Hair follicular keratinocyte (primary cell): ENCODE data around the gene TPSB2. TPM values are rescaled to one million over a fixed set of nuclear protein-coding genes. Genes with fewer than 3 reads are reported as not detected.

Source experiments
- total RNA-seq: library from RNA; depleted of rRNA; stranded (reverse); fragments of >200 nt; gene quantifications from 2 replicates; pipeline ENCODE4 v1.2.3, GENCODE V29; 2015

Gene TPSB2
- total RNA-seq, result not detected in 2 replicates

GRCh38 chr16:1230084-1230470 is at the start of gene TPSB2:
Gene TPSB2 (minus strand): TSS chr16:1230184. CDS start chr16:1229951, 233 bp downstream.

GRCh38 chr16:1255276-1256122 is 25.5 kb upstream of the TPSB2 start, which contains the start of gene TPSD1:
Gene TPSD1 (plus strand): TSS chr16:1256069. CDS start chr16:1256281, 212 bp downstream.

GRCh38 chr16:1240436-1240835 is 10.5 kb upstream of the TPSB2 start, which contains the start of gene TPSAB1:
Gene TPSAB1 (plus strand): TSS chr16:1240705. CDS start chr16:1240939, 234 bp downstream.

GRCh38 chr16:1225051-1225451 is 4.9 kb downstream of the TPSB2 start, which contains the start of gene TPSG1:
Gene TPSG1 (minus strand): TSS chr16:1225268. CDS start chr16:1225252, 16 bp downstream.

Other genes starting within 250 kb of the TPSB2 start
- not detected in 2 replicates for gene SOX8, start 248.4 kb downstream of the TPSB2 start, total RNA-seq
- not detected in 2 replicates for gene SSTR5, start 157.4 kb downstream of the TPSB2 start, total RNA-seq
- gene C1QTNF8, start 133.9 kb downstream of the TPSB2 start, total RNA-seq, result not detected in 2 replicates
- under 0.01 TPM in 1 of 2 replicates, not detected in the other for gene CACNA1H, start 77.1 kb downstream of the TPSB2 start, total RNA-seq
- not detected in 2 replicates for gene TPSG1, start 4.9 kb downstream of the TPSB2 start, total RNA-seq
- not detected in 2 replicates for gene TPSAB1, start 10.5 kb upstream of the TPSB2 start, total RNA-seq
- gene TPSD1, start 25.9 kb upstream of the TPSB2 start, total RNA-seq, result not detected in 2 replicates
- 46.2 and 58.3 TPM in 2 replicates for gene UBE2I, start 79.5 kb upstream of the TPSB2 start, total RNA-seq
- under 0.01 and 0.08 TPM in 2 replicates for gene BAIAP3, start 103.5 kb upstream of the TPSB2 start, total RNA-seq
- gene TSR3, start 121.7 kb upstream of the TPSB2 start, total RNA-seq, result 116 and 179 TPM in 2 replicates
- 24.6 and 33.1 TPM in 2 replicates for gene GNPTG, start 121.7 kb upstream of the TPSB2 start, total RNA-seq
- 2.3 and 3.2 TPM in 2 replicates for gene UNKL, start 184.5 kb upstream of the TPSB2 start, total RNA-seq
- 19.9 and 33.6 TPM in 2 replicates for gene UQCC4, start 190.6 kb upstream of the TPSB2 start, total RNA-seq
- 0.16 TPM in 1 of 2 replicates, not detected in the other for gene PERCC1, start 200.9 kb upstream of the TPSB2 start, total RNA-seq
- 0.16 TPM in 1 of 2 replicates, not detected in the other for gene CCDC154, start 214.4 kb upstream of the TPSB2 start, total RNA-seq
- 22.5 and 54.0 TPM in 2 replicates for gene CLCN7, start 244.8 kb upstream of the TPSB2 start, total RNA-seq